ENCODE data around the gene GRK3. TPM values are rescaled to one million over a fixed set of nuclear protein-coding genes. Genes with fewer than 3 reads are reported as not detected.
"Not testable (repeated sequence)": the region's sequence is repeated elsewhere in the genome, so short reads cannot be mapped to it uniquely, and the experiment has no call there.

Gene GRK3
- total and polyA plus RNA-seq, 2 donors = 8.4 to 20.2 TPM

- peaks cover 4 to 17% of the 10 kb centered on the region in 2 donors for H3K4me1 ChIP-seq (ENCODE audit: control insufficient read depth in 2 of 2, insufficient read depth in 2 of 2, low read length in 2 of 2)
- WGBS = 91% methylated on average over 2 of the region's 2 CpGs
- no peaks in the 10 kb centered on the region for H3K36me3 ChIP-seq (ENCODE audit: control insufficient read depth in 2 of 2, insufficient read depth in 2 of 2, low read length in 1 of 2)
- no peak overlapping the region for H3K4me3 ChIP-seq (ENCODE audit: low read length in 2 of 2)
- DNase-seq (ENCODE audit: low read depth in 6 of 9, low spot score in 9 of 9) = no peak
- no peak overlapping the region for H3K27ac ChIP-seq (ENCODE audit: low read depth in 1 of 2, low read length in 1 of 2)
- no peaks in the 10 kb centered on the region for H3K27me3 ChIP-seq (ENCODE audit: control insufficient read depth in 2 of 2, insufficient read depth in 1 of 2, low read length in 1 of 2)
- no peaks in the 10 kb centered on the region for H3K9me3 ChIP-seq (ENCODE audit: control insufficient read depth in 2 of 2, insufficient read depth in 1 of 2, low read length in 1 of 2)
These were observed 18.2 kb upstream of the GRK3 start for GRCh38 chr22:25546242-25546641.

GRCh38 chr22:25546751-25547150 lies 17.7 kb upstream of the GRK3 start:
- WGBS = 94% methylated on average over 4 of the region's 4 CpGs
- H3K9me3 ChIP-seq (ENCODE audit: control insufficient read depth in 2 of 2, insufficient read depth in 1 of 2, low read length in 1 of 2) = no peaks in the 10 kb centered on the region
- H3K27ac ChIP-seq (ENCODE audit: low read depth in 1 of 2, low read length in 1 of 2) = no peak overlapping the region
- no peaks in the 10 kb centered on the region for H3K36me3 ChIP-seq (ENCODE audit: control insufficient read depth in 2 of 2, insufficient read depth in 2 of 2, low read length in 1 of 2)
- no peak for DNase-seq (ENCODE audit: low read depth in 6 of 9, low spot score in 9 of 9)
- peaks cover 4 to 17% of the 10 kb centered on the region in 2 donors for H3K4me1 ChIP-seq (ENCODE audit: control insufficient read depth in 2 of 2, insufficient read depth in 2 of 2, low read length in 2 of 2)
- H3K4me3 ChIP-seq (ENCODE audit: low read length in 2 of 2) = no peak overlapping the region
- no peaks in the 10 kb centered on the region for H3K27me3 ChIP-seq (ENCODE audit: control insufficient read depth in 2 of 2, insufficient read depth in 1 of 2, low read length in 1 of 2)

- Histone ChIP-seq H3K27me3 (ENCODE audit: control insufficient read depth in 2 of 2, insufficient read depth in 1 of 2, low read length in 1 of 2) (no peaks in the 10 kb centered on the region), H3K27ac (ENCODE audit: low read depth in 1 of 2, low read length in 1 of 2) (no peak overlapping the region), H3K4me1 (ENCODE audit: control insufficient read depth in 2 of 2, insufficient read depth in 2 of 2, low read length in 2 of 2) (peaks cover 4 to 12% of the 10 kb centered on the region in 2 donors), H3K36me3 (ENCODE audit: control insufficient read depth in 2 of 2, insufficient read depth in 2 of 2, low read length in 1 of 2) (no peaks in the 10 kb centered on the region), H3K4me3 (ENCODE audit: low read length in 2 of 2) (no peak overlapping the region), H3K9me3 (ENCODE audit: control insufficient read depth in 2 of 2, insufficient read depth in 1 of 2, low read length in 1 of 2) (no peaks in the 10 kb centered on the region)
- no peak for DNase-seq (ENCODE audit: low read depth in 6 of 9, low spot score in 9 of 9)
- WGBS = 67% methylated on average over 10 of the region's 10 CpGs
These were observed 15.5 kb upstream of the GRK3 start for GRCh38 chr22:25548866-25549464.

GRCh38 chr22:25551396-25551795 lies 13.1 kb upstream of the GRK3 start:
- peaks cover 0 to 3% of the 10 kb centered on the region in 2 donors for H3K4me1 ChIP-seq (ENCODE audit: control insufficient read depth in 2 of 2, insufficient read depth in 2 of 2, low read length in 2 of 2)
- 63% methylated on average over 1 of the region's 1 CpG for WGBS
- H3K36me3 ChIP-seq (ENCODE audit: control insufficient read depth in 2 of 2, insufficient read depth in 2 of 2, low read length in 1 of 2) = no peaks in the 10 kb centered on the region
- no peak overlapping the region for H3K27ac ChIP-seq (ENCODE audit: low read depth in 1 of 2, low read length in 1 of 2)
- H3K4me3 ChIP-seq (ENCODE audit: low read length in 2 of 2) = no peak overlapping the region
- DNase-seq (ENCODE audit: low read depth in 6 of 9, low spot score in 9 of 9) = no peak
- H3K27me3 ChIP-seq (ENCODE audit: control insufficient read depth in 2 of 2, insufficient read depth in 1 of 2, low read length in 1 of 2) = no peaks in the 10 kb centered on the region
- no peaks in the 10 kb centered on the region for H3K9me3 ChIP-seq (ENCODE audit: control insufficient read depth in 2 of 2, insufficient read depth in 1 of 2, low read length in 1 of 2)

- not testable (repeated sequence) for H3K4me1 ChIP-seq (ENCODE audit: control insufficient read depth in 2 of 2, insufficient read depth in 2 of 2, low read length in 2 of 2); H3K27ac ChIP-seq (ENCODE audit: low read depth in 1 of 2, low read length in 1 of 2); H3K4me3 ChIP-seq (ENCODE audit: low read length in 2 of 2); H3K36me3 ChIP-seq (ENCODE audit: control insufficient read depth in 2 of 2, insufficient read depth in 2 of 2, low read length in 1 of 2); H3K9me3 ChIP-seq (ENCODE audit: control insufficient read depth in 2 of 2, insufficient read depth in 1 of 2, low read length in 1 of 2); DNase-seq (ENCODE audit: low read depth in 6 of 9, low spot score in 9 of 9); H3K27me3 ChIP-seq (ENCODE audit: control insufficient read depth in 2 of 2, insufficient read depth in 1 of 2, low read length in 1 of 2)
- WGBS = 95% methylated on average over 1 of the region's 1 CpG
These were observed 12.1 kb upstream of the GRK3 start for GRCh38 chr22:25552405-25552804.

DNA sequence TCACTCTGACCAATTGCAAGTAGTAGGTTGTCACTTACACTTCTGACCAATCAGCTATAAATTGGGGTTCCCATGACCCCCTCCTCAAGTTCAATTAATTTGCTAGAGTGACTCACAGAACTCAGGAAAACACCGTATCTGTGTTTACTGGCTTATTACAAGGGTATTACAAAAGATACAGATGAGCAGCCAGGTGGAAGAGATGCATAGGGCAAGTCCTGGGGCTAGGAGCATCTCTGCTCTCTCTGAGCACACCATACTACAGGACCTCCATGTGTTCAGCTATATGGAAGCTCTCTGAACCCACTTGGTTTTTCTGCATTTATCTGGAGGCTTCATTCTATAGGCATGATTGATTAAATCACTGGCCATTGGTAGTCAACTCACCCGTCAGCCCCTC lies 11.3 kb upstream of the GRK3 start:
- Histone ChIP-seq H3K4me1 (ENCODE audit: control insufficient read depth in 2 of 2, insufficient read depth in 2 of 2, low read length in 2 of 2) (no peaks in the 10 kb centered on the region), H3K27ac (ENCODE audit: low read depth in 1 of 2, low read length in 1 of 2) (no peak overlapping the region), H3K4me3 (ENCODE audit: low read length in 2 of 2) (no peak overlapping the region), H3K27me3 (ENCODE audit: control insufficient read depth in 2 of 2, insufficient read depth in 1 of 2, low read length in 1 of 2) (no peaks in the 10 kb centered on the region), H3K9me3 (ENCODE audit: control insufficient read depth in 2 of 2, insufficient read depth in 1 of 2, low read length in 1 of 2) (no peaks in the 10 kb centered on the region), H3K36me3 (ENCODE audit: control insufficient read depth in 2 of 2, insufficient read depth in 2 of 2, low read length in 1 of 2) (no peaks in the 10 kb centered on the region)
- no peak for DNase-seq (ENCODE audit: low read depth in 6 of 9, low spot score in 9 of 9)
- 95% methylated on average over 2 of the region's 2 CpGs for WGBS

- Histone ChIP-seq H3K4me1 (ENCODE audit: control insufficient read depth in 2 of 2, insufficient read depth in 2 of 2, low read length in 2 of 2) (peaks cover 0 to 3% of the 10 kb centered on the region in 2 donors), H3K4me3 (ENCODE audit: low read length in 2 of 2) (no peak overlapping the region), H3K27me3 (ENCODE audit: control insufficient read depth in 2 of 2, insufficient read depth in 1 of 2, low read length in 1 of 2) (no peaks in the 10 kb centered on the region), H3K36me3 (ENCODE audit: control insufficient read depth in 2 of 2, insufficient read depth in 2 of 2, low read length in 1 of 2) (no peaks in the 10 kb centered on the region), H3K27ac (ENCODE audit: low read depth in 1 of 2, low read length in 1 of 2) (no peak overlapping the region), H3K9me3 (ENCODE audit: control insufficient read depth in 2 of 2, insufficient read depth in 1 of 2, low read length in 1 of 2) (no peaks in the 10 kb centered on the region)
- 97% methylated on average over 1 of the region's 1 CpG for WGBS
- DNase-seq (ENCODE audit: low read depth in 6 of 9, low spot score in 9 of 9) = no peak
These were observed 10.2 kb upstream of the GRK3 start for GRCh38 chr22:25554238-25554671.

GRCh38 chr22:25554689-25555088 lies 9.8 kb upstream of the GRK3 start:
- H3K9me3 ChIP-seq (ENCODE audit: control insufficient read depth in 2 of 2, insufficient read depth in 1 of 2, low read length in 1 of 2) = no peaks in the 10 kb centered on the region
- H3K36me3 ChIP-seq (ENCODE audit: control insufficient read depth in 2 of 2, insufficient read depth in 2 of 2, low read length in 1 of 2) = no peaks in the 10 kb centered on the region
- H3K4me3 ChIP-seq (ENCODE audit: low read length in 2 of 2) = no peak overlapping the region
- no peak overlapping the region for H3K27ac ChIP-seq (ENCODE audit: low read depth in 1 of 2, low read length in 1 of 2)
- no peaks in the 10 kb centered on the region for H3K27me3 ChIP-seq (ENCODE audit: control insufficient read depth in 2 of 2, insufficient read depth in 1 of 2, low read length in 1 of 2)
- no peak for DNase-seq (ENCODE audit: low read depth in 6 of 9, low spot score in 9 of 9)
- H3K4me1 ChIP-seq (ENCODE audit: control insufficient read depth in 2 of 2, insufficient read depth in 2 of 2, low read length in 2 of 2) = peaks cover 0 to 3% of the 10 kb centered on the region in 2 donors
- WGBS = 93% methylated on average over 2 of the region's 2 CpGs

GRCh38 chr22:25555586-25555985 lies 8.9 kb upstream of the GRK3 start:
- no peak for DNase-seq (ENCODE audit: low read depth in 6 of 9, low spot score in 9 of 9)
- Histone ChIP-seq H3K27ac (ENCODE audit: low read depth in 1 of 2, low read length in 1 of 2) (no peak overlapping the region), H3K36me3 (ENCODE audit: control insufficient read depth in 2 of 2, insufficient read depth in 2 of 2, low read length in 1 of 2) (no peaks in the 10 kb centered on the region), H3K4me3 (ENCODE audit: low read length in 2 of 2) (no peak overlapping the region), H3K27me3 (ENCODE audit: control insufficient read depth in 2 of 2, insufficient read depth in 1 of 2, low read length in 1 of 2) (no peaks in the 10 kb centered on the region), H3K9me3 (ENCODE audit: control insufficient read depth in 2 of 2, insufficient read depth in 1 of 2, low read length in 1 of 2) (no peaks in the 10 kb centered on the region), H3K4me1 (ENCODE audit: control insufficient read depth in 2 of 2, insufficient read depth in 2 of 2, low read length in 2 of 2) (peaks cover 0 to 3% of the 10 kb centered on the region in 2 donors)
- 94% methylated on average over 4 of the region's 4 CpGs for WGBS

Measured in thymus (tissue), 11 donors.